ENCODE measurements around the gene CIB4. TPM values are rescaled to one million over a fixed set of nuclear protein-coding genes. Genes with fewer than 3 reads are reported as not detected.

Gene CIB4
- total RNA-seq, 1 experiment from 2014 or later: not detected

DNA sequence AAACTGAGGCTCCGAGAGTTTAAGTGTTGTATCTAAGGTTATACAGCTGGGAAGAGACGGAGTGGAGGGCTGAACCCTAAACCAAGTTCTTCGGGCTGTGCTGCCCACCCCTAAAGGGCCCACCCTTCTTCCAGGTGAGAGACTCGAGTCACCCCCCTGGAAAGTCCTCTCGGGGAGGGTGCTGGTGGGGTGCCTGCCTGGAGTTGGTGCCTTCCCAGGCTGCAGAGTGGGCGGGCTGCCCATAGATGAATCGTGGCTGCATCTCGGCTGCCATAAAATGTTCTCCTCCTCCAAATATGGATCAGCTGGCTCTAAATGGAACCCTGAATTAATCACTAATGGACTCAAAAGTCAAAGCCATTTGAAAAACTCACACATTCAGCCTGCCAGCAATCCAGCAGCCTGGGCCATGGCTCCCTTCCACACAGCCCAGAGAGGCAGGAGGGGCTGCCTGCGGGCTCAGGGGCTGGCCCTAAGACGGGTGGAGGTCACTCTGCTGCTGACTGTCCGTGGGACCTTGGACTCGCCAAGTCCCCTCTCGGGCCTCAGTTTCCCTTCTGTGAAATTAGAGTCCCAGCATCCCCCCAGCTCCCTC lies 7.7 kb downstream of the CIB4 start:
- H3K4me2 ChIP-seq (ENCODE audit: low read depth, low read length, poor library complexity, severe bottlenecking): no peak overlapping the region
- no peaks in the 10 kb centered on the region for H3K36me3 ChIP-seq (ENCODE audit: insufficient read depth, low read length)
- no peak overlapping the region for H3K27ac ChIP-seq (ENCODE audit: low read length)
- no peak overlapping the region for H2AFZ ChIP-seq (ENCODE audit: low read length)
- no peak overlapping the region for H3K4me3 ChIP-seq (ENCODE audit: low read length)
- H3K79me2 ChIP-seq (ENCODE audit: low read length): no peaks in the 10 kb centered on the region
- H3K9me3 ChIP-seq (ENCODE audit: low read length): no peaks in the 10 kb centered on the region
- H3K27me3 ChIP-seq (ENCODE audit: low read length): no peaks in the 10 kb centered on the region
- no peaks in the 10 kb centered on the region for H3K9me2 ChIP-seq (replicated peaks; ENCODE audit: insufficient read depth, low read length)
- H3K4me1 ChIP-seq (ENCODE audit: low read length): no peaks in the 10 kb centered on the region
- DNase-seq: no peak
- no peaks in the 10 kb centered on the region for H4K20me1 ChIP-seq (ENCODE audit: insufficient read depth, low read depth, low read length)
- no peak overlapping the region for H3K9ac ChIP-seq (ENCODE audit: low read length)

DNA sequence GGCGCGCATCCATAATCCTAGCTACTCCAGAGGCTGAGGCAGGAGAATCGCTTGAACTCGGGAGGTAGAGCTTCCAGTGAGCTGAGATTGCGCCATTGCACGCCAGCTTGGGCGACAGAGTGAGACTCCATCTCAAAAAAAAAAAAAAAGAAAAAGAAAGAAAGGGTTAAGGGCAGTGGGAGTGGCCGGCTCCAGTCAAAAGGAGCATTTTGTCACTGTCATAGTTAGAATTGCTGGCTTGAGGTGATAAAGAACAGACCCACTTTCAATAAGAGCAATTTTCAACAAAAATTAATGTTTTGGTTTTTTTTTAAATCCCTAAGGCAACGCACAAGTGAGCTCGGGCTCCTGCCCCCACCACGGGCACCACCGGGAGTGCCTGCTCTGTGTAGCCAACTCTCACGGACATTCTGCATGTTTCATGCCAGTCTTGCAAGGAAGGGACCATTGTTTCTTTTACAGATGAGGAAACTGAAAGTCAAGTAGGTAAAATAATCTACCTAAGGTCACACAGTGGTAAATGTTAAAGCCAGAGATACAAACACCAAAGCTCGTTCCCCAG lies 8.5 kb downstream of the CIB4 start:
- no peaks in the 10 kb centered on the region for H3K9me3 ChIP-seq (ENCODE audit: low read length)
- H3K9me2 ChIP-seq (replicated peaks; ENCODE audit: insufficient read depth, low read length): no peaks in the 10 kb centered on the region
- H3K9ac ChIP-seq (ENCODE audit: low read length): no peak overlapping the region
- no peak overlapping the region for H3K4me2 ChIP-seq (ENCODE audit: low read depth, low read length, poor library complexity, severe bottlenecking)
- no peaks in the 10 kb centered on the region for H4K20me1 ChIP-seq (ENCODE audit: insufficient read depth, low read depth, low read length)
- no peaks in the 10 kb centered on the region for H3K79me2 ChIP-seq (ENCODE audit: low read length)
- H3K4me3 ChIP-seq (ENCODE audit: low read length): no peak overlapping the region
- no peaks in the 10 kb centered on the region for H3K4me1 ChIP-seq (ENCODE audit: low read length)
- H3K27me3 ChIP-seq (ENCODE audit: low read length): no peaks in the 10 kb centered on the region
- no peak for DNase-seq
- H3K27ac ChIP-seq (ENCODE audit: low read length): no peak overlapping the region
- no peak overlapping the region for H2AFZ ChIP-seq (ENCODE audit: low read length)
- H3K36me3 ChIP-seq (ENCODE audit: insufficient read depth, low read length): no peaks in the 10 kb centered on the region

DNA sequence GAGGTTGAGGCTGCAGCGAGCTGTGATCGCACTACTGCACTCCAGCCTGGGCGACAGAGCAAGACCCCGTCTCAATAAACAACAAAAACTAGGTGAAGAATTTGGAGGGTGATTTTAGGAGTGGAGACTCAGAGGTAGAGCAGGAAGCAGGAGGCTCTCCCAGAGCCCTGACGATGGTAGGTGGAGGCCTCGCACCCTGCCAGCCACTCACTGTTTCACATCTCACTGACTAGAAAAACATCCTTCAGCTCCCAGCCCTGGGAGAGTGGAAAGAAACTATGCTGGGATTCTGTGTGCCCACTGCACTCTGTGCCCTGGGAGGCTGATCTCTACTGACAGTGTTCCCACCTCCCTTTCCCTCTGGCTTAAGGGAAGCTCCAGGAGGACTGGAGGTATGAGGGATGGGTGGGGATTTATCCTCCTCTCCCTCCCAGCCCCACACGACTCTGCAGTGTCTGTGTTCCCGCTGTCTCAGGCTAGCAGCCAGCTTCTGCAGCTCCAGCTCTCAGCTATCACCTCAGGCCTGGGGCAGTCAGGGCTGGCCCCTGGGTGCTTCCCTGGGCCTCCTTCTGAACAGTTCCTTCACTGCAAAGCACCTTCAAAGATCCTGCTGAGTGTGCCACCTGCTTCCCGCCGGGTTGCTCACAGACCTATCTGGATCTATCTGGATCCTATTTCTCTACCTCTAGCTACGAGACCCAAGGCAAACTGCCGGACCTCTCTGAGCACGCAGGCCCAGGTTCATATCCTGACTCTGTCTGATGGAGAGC lies 9.6 kb downstream of the CIB4 start:
- H3K9me3 ChIP-seq (ENCODE audit: low read length): no peaks in the 10 kb centered on the region
- H3K4me2 ChIP-seq (ENCODE audit: low read depth, low read length, poor library complexity, severe bottlenecking): no peak overlapping the region
- DNase-seq: no peak
- H4K20me1 ChIP-seq (ENCODE audit: insufficient read depth, low read depth, low read length): no peaks in the 10 kb centered on the region
- H2AFZ ChIP-seq (ENCODE audit: low read length): no peak overlapping the region
- H3K9ac ChIP-seq (ENCODE audit: low read length): no peak overlapping the region
- H3K79me2 ChIP-seq (ENCODE audit: low read length): no peaks in the 10 kb centered on the region
- H3K27me3 ChIP-seq (ENCODE audit: low read length): no peaks in the 10 kb centered on the region
- no peak overlapping the region for H3K4me3 ChIP-seq (ENCODE audit: low read length)
- no peak overlapping the region for H3K27ac ChIP-seq (ENCODE audit: low read length)
- no peaks in the 10 kb centered on the region for H3K9me2 ChIP-seq (replicated peaks; ENCODE audit: insufficient read depth, low read length)
- no peaks in the 10 kb centered on the region for H3K4me1 ChIP-seq (ENCODE audit: low read length)
- H3K36me3 ChIP-seq (ENCODE audit: insufficient read depth, low read length): no peaks in the 10 kb centered on the region

GRCh38 chr2:26630669-26631360 lies 10.4 kb downstream of the CIB4 start:
- H3K36me3 ChIP-seq (ENCODE audit: insufficient read depth, low read length): no peaks in the 10 kb centered on the region
- H2AFZ ChIP-seq (ENCODE audit: low read length): no peak overlapping the region
- H3K4me2 ChIP-seq (ENCODE audit: low read depth, low read length, poor library complexity, severe bottlenecking): no peak overlapping the region
- no peaks in the 10 kb centered on the region for H4K20me1 ChIP-seq (ENCODE audit: insufficient read depth, low read depth, low read length)
- no peaks in the 10 kb centered on the region for H3K4me1 ChIP-seq (ENCODE audit: low read length)
- H3K9me3 ChIP-seq (ENCODE audit: low read length): no peaks in the 10 kb centered on the region
- H3K4me3 ChIP-seq (ENCODE audit: low read length): no peak overlapping the region
- DNase-seq: no peak
- no peaks in the 10 kb centered on the region for H3K27me3 ChIP-seq (ENCODE audit: low read length)
- no peaks in the 10 kb centered on the region for H3K79me2 ChIP-seq (ENCODE audit: low read length)
- no peak overlapping the region for H3K9ac ChIP-seq (ENCODE audit: low read length)
- no peak overlapping the region for H3K27ac ChIP-seq (ENCODE audit: low read length)
- no peaks in the 10 kb centered on the region for H3K9me2 ChIP-seq (replicated peaks; ENCODE audit: insufficient read depth, low read length)

GRCh38 chr2:26630235-26630634 lies 10.9 kb downstream of the CIB4 start:
- Histone ChIP-seq H4K20me1 (ENCODE audit: insufficient read depth, low read depth, low read length) (no peaks in the 10 kb centered on the region), H3K36me3 (ENCODE audit: insufficient read depth, low read length) (no peaks in the 10 kb centered on the region), H2AFZ (ENCODE audit: low read length) (no peak overlapping the region), H3K9me3 (ENCODE audit: low read length) (no peaks in the 10 kb centered on the region), H3K27me3 (ENCODE audit: low read length) (no peaks in the 10 kb centered on the region), H3K9me2 (replicated peaks; ENCODE audit: insufficient read depth, low read length) (no peaks in the 10 kb centered on the region), H3K4me2 (ENCODE audit: low read depth, low read length, poor library complexity, severe bottlenecking) (no peak overlapping the region), H3K79me2 (ENCODE audit: low read length) (no peaks in the 10 kb centered on the region), H3K27ac (ENCODE audit: low read length) (no peak overlapping the region), H3K9ac (ENCODE audit: low read length) (no peak overlapping the region), H3K4me1 (ENCODE audit: low read length) (no peaks in the 10 kb centered on the region), H3K4me3 (ENCODE audit: low read length) (no peak overlapping the region)
- no peak for DNase-seq

GRCh38 chr2:26629751-26630150 lies 11.4 kb downstream of the CIB4 start:
- no peaks in the 10 kb centered on the region for H3K27me3 ChIP-seq (ENCODE audit: low read length)
- no peaks in the 10 kb centered on the region for H4K20me1 ChIP-seq (ENCODE audit: insufficient read depth, low read depth, low read length)
- no peak overlapping the region for H3K27ac ChIP-seq (ENCODE audit: low read length)
- no peak overlapping the region for H3K4me3 ChIP-seq (ENCODE audit: low read length)
- no peaks in the 10 kb centered on the region for H3K9me3 ChIP-seq (ENCODE audit: low read length)
- no peak overlapping the region for H3K9ac ChIP-seq (ENCODE audit: low read length)
- DNase-seq: no peak
- H3K4me2 ChIP-seq (ENCODE audit: low read depth, low read length, poor library complexity, severe bottlenecking): no peak overlapping the region
- H2AFZ ChIP-seq (ENCODE audit: low read length): no peak overlapping the region
- H3K9me2 ChIP-seq (replicated peaks; ENCODE audit: insufficient read depth, low read length): no peaks in the 10 kb centered on the region
- H3K79me2 ChIP-seq (ENCODE audit: low read length): no peaks in the 10 kb centered on the region
- no peaks in the 10 kb centered on the region for H3K4me1 ChIP-seq (ENCODE audit: low read length)
- no peaks in the 10 kb centered on the region for H3K36me3 ChIP-seq (ENCODE audit: insufficient read depth, low read length)

GRCh38 chr2:26629346-26629630 lies 11.9 kb downstream of the CIB4 start:
- no peak overlapping the region for H3K9ac ChIP-seq (ENCODE audit: low read length)
- H4K20me1 ChIP-seq (ENCODE audit: insufficient read depth, low read depth, low read length): no peaks in the 10 kb centered on the region
- no peaks in the 10 kb centered on the region for H3K36me3 ChIP-seq (ENCODE audit: insufficient read depth, low read length)
- no peaks in the 10 kb centered on the region for H3K9me2 ChIP-seq (replicated peaks; ENCODE audit: insufficient read depth, low read length)
- no peaks in the 10 kb centered on the region for H3K27me3 ChIP-seq (ENCODE audit: low read length)
- H3K79me2 ChIP-seq (ENCODE audit: low read length): no peaks in the 10 kb centered on the region
- DNase-seq: no peak
- H3K4me3 ChIP-seq (ENCODE audit: low read length): no peak overlapping the region
- H2AFZ ChIP-seq (ENCODE audit: low read length): no peak overlapping the region
- no peak overlapping the region for H3K4me2 ChIP-seq (ENCODE audit: low read depth, low read length, poor library complexity, severe bottlenecking)
- no peaks in the 10 kb centered on the region for H3K9me3 ChIP-seq (ENCODE audit: low read length)
- no peak overlapping the region for H3K27ac ChIP-seq (ENCODE audit: low read length)
- no peaks in the 10 kb centered on the region for H3K4me1 ChIP-seq (ENCODE audit: low read length)

- Histone ChIP-seq H3K27ac (ENCODE audit: low read length) (no peak overlapping the region), H3K9ac (ENCODE audit: low read length) (no peak overlapping the region), H3K4me2 (ENCODE audit: low read depth, low read length, poor library complexity, severe bottlenecking) (no peak overlapping the region), H3K4me3 (ENCODE audit: low read length) (no peak overlapping the region), H3K79me2 (ENCODE audit: low read length) (no peaks in the 10 kb centered on the region), H4K20me1 (ENCODE audit: insufficient read depth, low read depth, low read length) (no peaks in the 10 kb centered on the region), H3K9me2 (replicated peaks; ENCODE audit: insufficient read depth, low read length) (no peaks in the 10 kb centered on the region), H3K36me3 (ENCODE audit: insufficient read depth, low read length) (no peaks in the 10 kb centered on the region), H3K9me3 (ENCODE audit: low read length) (no peaks in the 10 kb centered on the region), H3K4me1 (ENCODE audit: low read length) (no peaks in the 10 kb centered on the region), H2AFZ (ENCODE audit: low read length) (no peak overlapping the region), H3K27me3 (ENCODE audit: low read length) (no peaks in the 10 kb centered on the region)
- no peak for DNase-seq
Observed at GRCh38 chr2:26628561-26629345, 12.4 kb downstream of the CIB4 start.

Data from Karpas-422 (cell line).